Fibroblast of skin of scalp (primary cell): ENCODE results near the gene ROM1.
"Not testable (repeated sequence)": the region's sequence is repeated elsewhere in the genome, so short reads cannot be mapped to it uniquely, and the experiment has no call there.

Experiments
- DNase-seq: peaks from one replicate; pipeline ENCODE4 v3.0.0-alpha.2; 2013

The ROM1 gene

GRCh38 chr11:62650283-62650682 lies 37.2 kb downstream of the ROM1 start:
- DNase-seq, result not testable (repeated sequence)

GRCh38 chr11:62652161-62653006 lies 39.3 kb downstream of the ROM1 start:
- no peak for DNase-seq

GRCh38 chr11:62654297-62654696 lies 41.2 kb downstream of the ROM1 start:
- no peak for DNase-seq

GRCh38 chr11:62656796-62657429 lies 43.9 kb downstream of the ROM1 start:
- DNase-seq, result no peak

- DNase-seq, result no peak
Measured at GRCh38 chr11:62664405-62665074, 51.5 kb downstream of the ROM1 start.
